Suprapubic skin (tissue), 4 donors: ENCODE data around the gene CCSER1.

ENCODE experiments used
- CTCF ChIP-seq, 2 donors: fragments of 200-600 bp in 1 of 2; fragments of 450-650 bp in 1 of 2; sonication (generic) in 1 of 2; IDR thresholded peaks; one replicate each; pipeline ENCODE4 v1.5.1; 2016 to 2019; ENCODE audit warnings: antibody characterized with exemption in 2 of 2, mild to moderate bottlenecking in 1 of 2, moderate library complexity in 1 of 2
- EP300 ChIP-seq: sonication (generic); formaldehyde crosslinking; IDR thresholded peaks from one replicate; pipeline ENCODE4 v1.6.1; 2017; ENCODE audit warnings: antibody characterized with exemption
- POLR2A ChIP-seq, 2 donors: fragments of 450-650 bp; IDR thresholded peaks; one replicate each; pipeline ENCODE4 v1.6.1; 2017; ENCODE audit warnings: antibody characterized with exemption in 2 of 2, mild to moderate bottlenecking in 2 of 2, moderate library complexity in 2 of 2
- POLR2AphosphoS5 ChIP-seq, 3 donors: sonication (generic); formaldehyde crosslinking; IDR thresholded peaks; one replicate each; pipeline ENCODE4 v1.6.1; 2017; ENCODE audit warnings: antibody characterized with exemption in 3 of 3

- no peak for TF ChIP-seq POLR2AphosphoS5 (IDR thresholded peaks at IDR 0.05)
- no peak for TF ChIP-seq POLR2A (IDR thresholded peaks at IDR 0.05)
- no peak for TF ChIP-seq CTCF (IDR thresholded peaks at IDR 0.05)
- no peak for TF ChIP-seq EP300
Observed at GRCh38 chr4:90727938-90728337, 600.7 kb downstream of the CCSER1 start.
